Esophagus muscularis mucosa (tissue), 4 donors: ENCODE results near the gene DMAC2. TPM values are rescaled to one million over a fixed set of nuclear protein-coding genes. Genes with fewer than 3 reads are reported as not detected.
A peak's percentile ranks its signal among the peaks of the same experiment; 100 is the strongest.

Source experiments
- DNase-seq: peaks from one replicate; pipeline ENCODE4 v3.0.0-alpha.2; 2017; ENCODE audit errors: extremely low spot score
- H3K27ac ChIP-seq, 4 donors: fragments of 200-600 bp; sonication (generic); replicated peaks in 1 of 4; 1 replicate in 3 of 4; 2 replicates in 1 of 4; pipeline ENCODE4 v1.5.1; 2016 to 2019; ENCODE audit warnings: mild to moderate bottlenecking in 1 of 4
- H3K27me3 ChIP-seq, 4 donors: fragments of 200-600 bp; sonication (generic); one replicate each; pipeline versions ENCODE4 v1.5.1 to v1.6.0; 2016 to 2019
- H3K36me3 ChIP-seq, 4 donors: fragments of 200-600 bp; sonication (generic); one replicate each; pipeline ENCODE4 v1.5.1; 2016 to 2019
- H3K4me1 ChIP-seq, 4 donors: fragments of 200-600 bp; sonication (generic); one replicate each; pipeline ENCODE4 v1.5.1; 2016 to 2019
- H3K4me3 ChIP-seq, 4 donors: fragments of 200-600 bp; sonication (generic); 1 replicate in 2 of 4; 2 replicates in 2 of 4; pipeline ENCODE4 v1.5.1; 2016 to 2019; ENCODE audit warnings: mild to moderate bottlenecking in 4 of 4, moderate library complexity in 1 of 4
- H3K9me3 ChIP-seq, 4 donors: fragments of 200-600 bp; sonication (generic); 1 replicate in 3 of 4; 2 replicates in 1 of 4; pipeline ENCODE4 v1.5.1; 2016 to 2019
- CTCF ChIP-seq, 3 experiments: fragments of 200-600 bp in 2 of 3; fragments of 450-650 bp in 1 of 3; sonication (generic) in 2 of 3; IDR thresholded peaks; one replicate each; pipeline ENCODE4 v1.5.1; 2017 to 2019; ENCODE audit warnings: antibody characterized with exemption in 3 of 3, mild to moderate bottlenecking in 2 of 3, moderate library complexity in 1 of 3
- EP300 ChIP-seq: sonication (generic); formaldehyde crosslinking; IDR thresholded peaks from one replicate; pipeline ENCODE4 v1.6.1; 2017; ENCODE audit warnings: antibody characterized with exemption
- POLR2A ChIP-seq: fragments of 450-650 bp; IDR thresholded peaks from one replicate; pipeline ENCODE4 v1.6.1; 2017; ENCODE audit warnings: antibody characterized with exemption, moderate library complexity, mild to moderate bottlenecking, low read depth
- POLR2AphosphoS5 ChIP-seq, 2 donors: sonication (generic); formaldehyde crosslinking; IDR thresholded peaks; one replicate each; pipeline ENCODE4 v1.6.1; 2017; ENCODE audit warnings: antibody characterized with exemption in 2 of 2
- WGBS: methylation state at CpG from one replicate; pipeline ENCODE4 v1.1.5; 2018; 5-methylcytosine and 5-hydroxymethylcytosine counted together
- intact Hi-C: fragments of 100-400 bp; cut with DNase I; formaldehyde crosslinking; loops from one replicate; pipeline ENCODE4 v1.15.1; 2023
- total RNA-seq, 4 donors: library from RNA; depleted of rRNA; stranded (reverse); fragments of >200 nt; gene quantifications; one replicate each; pipeline versions ENCODE4 v1.1.0 to v1.2.1, GENCODE V29; 2016

DMAC2 gene
- total RNA-seq, 4 donors from 2014 or later, result 41.9 to 70.6 (median 61.2) TPM

- no peak for DNase-seq
- intact Hi-C loops, result no loop called here
- WGBS, result 30% methylated on average over 1 of the region's 1 CpG
- no peak for TF ChIP-seq EP300
- TF ChIP-seq CTCF (IDR thresholded peaks at IDR 0.05), result no peak
- no peak for TF ChIP-seq POLR2AphosphoS5 (IDR thresholded peaks at IDR 0.05)
- no peak for TF ChIP-seq POLR2A
- H3K4me1 ChIP-seq, result peaks cover 8 to 21% (median 15%) of the 10 kb centered on the region in 4 donors
- H3K9me3 ChIP-seq, result no peaks in the 10 kb centered on the region
- H3K27me3 ChIP-seq, result peaks cover 0 to 43% (median 0%) of the 10 kb centered on the region in 4 donors
- peaks cover 0 to 9% (median 0%) of the 10 kb centered on the region in 4 donors for H3K36me3 ChIP-seq
- H3K27ac ChIP-seq, result peak overlapping the region in 1 of 4 donors; percentile 45
- no peak overlapping the region for H3K4me3 ChIP-seq
These were observed 17.5 kb upstream of the DMAC2 start for GRCh38 chr19:41457241-41457640.

- H3K4me3 ChIP-seq, result no peak overlapping the region
- peak overlapping the region in 2 of 4 donors; percentile 27 to 45 for H3K27ac ChIP-seq
- DNase-seq, result no peak
- H3K9me3 ChIP-seq, result no peaks in the 10 kb centered on the region
- TF ChIP-seq POLR2AphosphoS5 (IDR thresholded peaks at IDR 0.05) (no peak), EP300 (no peak)
- H3K36me3 ChIP-seq, result peaks cover 0 to 9% (median 0%) of the 10 kb centered on the region in 4 donors
- 36% methylated on average over 7 of the region's 7 CpGs for WGBS
- H3K27me3 ChIP-seq, result peaks cover 0 to 35% (median 0%) of the 10 kb centered on the region in 4 donors
- intact Hi-C loops, result no loop called here
- peaks cover 8 to 21% (median 15%) of the 10 kb centered on the region in 4 donors for H3K4me1 ChIP-seq
These were observed 16.7 kb upstream of the DMAC2 start for GRCh38 chr19:41456342-41456918.

GRCh38 chr19:41455936-41456335 is 16.2 kb upstream of the DMAC2 start:
- H3K27me3 ChIP-seq, result peaks cover 0 to 30% (median 0%) of the 10 kb centered on the region in 4 donors
- H3K27ac ChIP-seq, result no peak overlapping the region
- no peak for DNase-seq
- no peak for TF ChIP-seq POLR2AphosphoS5 (IDR thresholded peaks at IDR 0.05)
- no peak for TF ChIP-seq POLR2A
- no peak for TF ChIP-seq CTCF (IDR thresholded peaks at IDR 0.05)
- no peak for TF ChIP-seq EP300
- peaks cover 0 to 9% (median 0%) of the 10 kb centered on the region in 4 donors for H3K36me3 ChIP-seq
- intact Hi-C loops, result no loop called here
- WGBS, result 30% methylated on average over 2 of the region's 2 CpGs
- peaks cover 8 to 21% (median 15%) of the 10 kb centered on the region in 4 donors for H3K4me1 ChIP-seq
- H3K4me3 ChIP-seq, result no peak overlapping the region
- no peaks in the 10 kb centered on the region for H3K9me3 ChIP-seq

- no peak overlapping the region for H3K27ac ChIP-seq
- H3K36me3 ChIP-seq, result peaks cover 0 to 9% (median 0%) of the 10 kb centered on the region in 4 donors
- peaks cover 20 to 33% (median 30%) of the 10 kb centered on the region in 4 donors for H3K4me1 ChIP-seq
- no peak overlapping the region for H3K4me3 ChIP-seq
- H3K9me3 ChIP-seq, result no peaks in the 10 kb centered on the region
- peaks cover 0 to 7% (median 0%) of the 10 kb centered on the region in 4 donors for H3K27me3 ChIP-seq
- WGBS, result 54% methylated on average over 6 of the region's 6 CpGs
- DNase-seq, result no peak
- no peak for TF ChIP-seq CTCF (IDR thresholded peaks at IDR 0.05)
- no peak for TF ChIP-seq EP300
- no peak for TF ChIP-seq POLR2AphosphoS5 (IDR thresholded peaks at IDR 0.05)
- no peak for TF ChIP-seq POLR2A
- intact Hi-C loops, result no loop called here
These were observed 13.0 kb upstream of the DMAC2 start for GRCh38 chr19:41452584-41453275.

- 66% methylated on average over 3 of the region's 3 CpGs for WGBS
- H3K36me3 ChIP-seq, result peaks cover 0 to 9% (median 0%) of the 10 kb centered on the region in 4 donors
- no peak for DNase-seq
- TF ChIP-seq POLR2A, result no peak
- no peak for TF ChIP-seq EP300
- TF ChIP-seq CTCF (IDR thresholded peaks at IDR 0.05), result no peak
- no peak for TF ChIP-seq POLR2AphosphoS5 (IDR thresholded peaks at IDR 0.05)
- peaks cover 0 to 31% (median 0%) of the 10 kb centered on the region in 4 donors for H3K27me3 ChIP-seq
- no peak overlapping the region for H3K4me3 ChIP-seq
- peaks cover 12 to 15% (median 13%) of the 10 kb centered on the region in 4 donors for H3K4me1 ChIP-seq
- H3K27ac ChIP-seq, result no peak overlapping the region
- H3K9me3 ChIP-seq, result no peaks in the 10 kb centered on the region
- intact Hi-C loops, result loop anchor here (2.0 kb wide), 1 partner anchor 121 kb away; no protein-coding TSS in a partner anchor
These were observed 10.1 kb upstream of the DMAC2 start for GRCh38 chr19:41449865-41450178.
